ENCODE results near the gene ZMAT1. TPM values are rescaled to one million over a fixed set of nuclear protein-coding genes. Genes with fewer than 3 reads are reported as not detected.

Gene ZMAT1
- 0.03 to 0.07 TPM (median 0.06 TPM) in 3 of 5 replicates, not detected in the others for total RNA-seq (2022; extraction: Qiagen RNA extraction)

DNA sequence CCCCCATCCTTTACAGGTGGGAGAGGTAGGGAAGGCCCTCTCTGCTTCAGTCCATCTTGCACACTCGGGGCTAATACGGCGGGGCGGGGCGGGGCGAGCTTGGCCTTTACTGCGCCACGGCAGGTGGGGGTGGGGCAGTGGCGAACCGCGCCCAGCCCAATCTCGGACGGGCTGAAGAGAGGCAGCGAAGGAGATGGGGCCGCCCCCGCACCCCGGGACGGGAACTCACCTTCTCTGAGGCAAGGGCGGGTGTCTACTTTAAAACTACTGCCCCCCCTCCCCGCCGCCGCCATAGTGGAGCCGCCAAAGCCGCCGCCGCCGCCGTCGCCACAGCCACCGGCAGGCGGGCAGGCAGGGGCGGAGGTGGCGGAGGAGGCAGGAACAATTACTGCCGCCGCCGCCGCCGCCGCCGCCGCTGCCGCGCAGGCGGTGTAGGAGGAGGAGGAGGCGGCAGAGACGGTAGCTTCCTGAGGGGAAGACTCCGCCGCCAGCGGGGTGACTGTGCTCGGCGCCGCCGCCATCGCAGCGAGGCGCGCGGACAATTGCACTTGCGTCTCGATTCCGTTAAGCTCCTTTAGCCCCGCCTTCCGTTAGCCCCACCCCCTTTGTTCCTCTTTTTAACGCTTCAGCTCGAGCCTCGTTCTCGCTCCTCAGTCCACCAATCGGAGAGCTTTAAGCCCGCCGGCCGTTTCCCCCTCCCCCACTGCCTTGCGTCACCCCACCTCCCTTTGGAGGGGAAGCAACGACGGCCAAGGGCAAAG lies at the start of gene ZMAT1:
ZMAT1 (minus strand) TSS at position 540 of the 761 bp plus-strand sequence; CDS start at position 521, 19 bp downstream.

Other genes with a start within 250 kb of the ZMAT1 start
- gene TCEAL2, start 193.7 kb upstream of the ZMAT1 start, total RNA-seq (2022; extraction: Qiagen RNA extraction) = not detected in 5 replicates
- gene TCEAL6, start 210.5 kb upstream of the ZMAT1 start, total RNA-seq (2022; extraction: Qiagen RNA extraction) = not detected in 5 replicates
- gene BEX5, start 223.9 kb upstream of the ZMAT1 start, total RNA-seq (2022; extraction: Qiagen RNA extraction) = not detected in 5 replicates

Measured in A549 treated with Hydrocortisone at 1 μM for 4 hours (cell line).